ENCODE measurements around the gene CCK.

CCK gene

GRCh38 chr3:42247576-42248027 is 18.4 kb downstream of the CCK start:
- ChIA-PET POLR2A (ENCODE audit: low non-redundant PET) (no interaction called here), CTCF (interaction anchor here (0.8 to 2.1 kb wide), 6 partner anchors 26 to 300 kb away, joined by 3 to 12 read pairs (median 4); no protein-coding TSS in a partner anchor)
- peak; percentile 74 for TF ChIP-seq CTCF (conservative IDR thresholded peaks at IDR 0.05; ENCODE audit: low read depth)
- H3K27ac ChIP-seq, result no peak overlapping the region
- DNase-seq (ENCODE audit: low spot score), result peak; percentile 45

DNA sequence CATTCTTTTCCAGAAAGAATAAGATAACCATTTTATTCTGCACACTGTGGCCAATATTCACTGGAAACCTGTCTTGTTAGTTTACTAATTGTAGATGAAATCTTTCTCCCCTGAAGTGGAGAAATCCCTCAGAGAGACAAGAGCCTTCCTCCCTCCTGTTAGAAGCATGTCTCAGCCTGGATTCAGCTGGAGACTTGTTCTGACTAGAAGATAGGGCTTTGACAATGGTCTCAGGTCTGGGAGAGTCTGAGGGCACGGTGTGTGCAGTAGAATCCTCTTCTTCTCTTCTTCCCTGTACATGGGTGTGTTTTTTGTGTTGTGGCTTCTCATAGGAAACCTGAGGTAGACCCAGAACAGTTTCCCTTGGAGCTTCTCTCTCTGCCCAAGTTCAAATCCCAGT is 19.9 kb downstream of the CCK start:
- no peak overlapping the region for H3K27ac ChIP-seq
- ChIA-PET POLR2A (ENCODE audit: low non-redundant PET) (no interaction called here), CTCF (interaction anchor here (2.1 kb wide), 1 partner anchor 197 kb away, joined by 12 read pairs; no protein-coding TSS in a partner anchor)
- DNase-seq (ENCODE audit: low spot score), result no peak
- TF ChIP-seq CTCF (conservative IDR thresholded peaks at IDR 0.05; ENCODE audit: low read depth), result no peak

DNA sequence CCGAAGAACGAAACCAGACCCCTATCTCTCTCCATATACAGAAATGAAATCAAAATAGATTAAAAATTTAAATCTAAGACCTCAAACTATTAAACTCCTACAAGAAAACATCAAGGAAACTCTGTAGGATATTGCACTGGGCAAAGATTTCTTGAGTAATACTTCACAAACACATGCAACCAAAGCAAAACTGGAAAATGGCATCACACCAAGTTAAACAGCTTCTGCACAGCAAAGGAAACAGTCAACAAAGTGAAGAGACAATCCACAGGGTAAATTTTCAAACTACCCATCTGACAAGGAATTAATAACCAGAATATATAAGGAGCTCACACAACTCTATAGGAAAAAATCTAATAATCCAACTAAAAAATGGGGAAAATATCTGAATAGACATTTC is 29.4 kb downstream of the CCK start:
- CTCF ChIA-PET, result interaction anchor here (0.6 kb wide), 1 partner anchor 101 kb away, joined by 3 read pairs; no protein-coding TSS in a partner anchor
- DNase-seq (ENCODE audit: low spot score), result no peak
- H3K27ac ChIP-seq, result no peak overlapping the region
- no peak for TF ChIP-seq CTCF (conservative IDR thresholded peaks at IDR 0.05; ENCODE audit: low read depth)
- POLR2A ChIA-PET (ENCODE audit: low non-redundant PET), result no interaction called here

GRCh38 chr3:42235532-42235931 is 30.5 kb downstream of the CCK start:
- no peak for TF ChIP-seq CTCF (conservative IDR thresholded peaks at IDR 0.05; ENCODE audit: low read depth)
- DNase-seq (ENCODE audit: low spot score), result no peak
- ChIA-PET POLR2A (ENCODE audit: low non-redundant PET) (no interaction called here), CTCF (interaction anchor here (0.6 kb wide), 1 partner anchor 340 kb away, joined by 4 read pairs; no protein-coding TSS in a partner anchor)
- no peak overlapping the region for H3K27ac ChIP-seq

GRCh38 chr3:42230860-42231259 is 35.1 kb downstream of the CCK start:
- H3K27ac ChIP-seq, result no peak overlapping the region
- CTCF ChIA-PET, result no interaction called here
- POLR2A ChIA-PET (ENCODE audit: low non-redundant PET), result no interaction called here
- no peak for TF ChIP-seq CTCF (conservative IDR thresholded peaks at IDR 0.05; ENCODE audit: low read depth)
- DNase-seq (ENCODE audit: low spot score), result no peak

- ChIA-PET POLR2A (ENCODE audit: low non-redundant PET) (no interaction called here), CTCF (interaction anchor here (0.6 to 1.1 kb wide), 4 partner anchors 15 to 213 kb away, joined by 3 to 11 read pairs (median 4); no protein-coding TSS in a partner anchor)
- H3K27ac ChIP-seq, result no peak overlapping the region
Measured at GRCh38 chr3:42229942-42230688, 35.9 kb downstream of the CCK start.

More at GRCh38 chr3:42229942-42230688, 35.9 kb downstream of the CCK start:
- DNase-seq (ENCODE audit: low spot score), result peak; percentile 49
- peak; percentile 55 for TF ChIP-seq CTCF (conservative IDR thresholded peaks at IDR 0.05; ENCODE audit: low read depth)

Data from RWPE1 (cell line).